Stimulated activated CD4-positive, alpha-beta T cell treated with anti-CD3 and anti-CD28 coated beads, Interleukin-12 subunit alpha, Interleukin-12 subunit beta, amount 100 ng/mL, for 4 hours (primary cell): ENCODE measurements around the gene CALR3.
"Not testable (repeated sequence)": the region's sequence is repeated elsewhere in the genome, so short reads cannot be mapped to it uniquely, and the experiment has no call there.

Source experiments
- DNase-seq: peaks from one replicate; pipeline ENCODE4 v3.0.0-alpha.2; 2020

Gene CALR3

DNA sequence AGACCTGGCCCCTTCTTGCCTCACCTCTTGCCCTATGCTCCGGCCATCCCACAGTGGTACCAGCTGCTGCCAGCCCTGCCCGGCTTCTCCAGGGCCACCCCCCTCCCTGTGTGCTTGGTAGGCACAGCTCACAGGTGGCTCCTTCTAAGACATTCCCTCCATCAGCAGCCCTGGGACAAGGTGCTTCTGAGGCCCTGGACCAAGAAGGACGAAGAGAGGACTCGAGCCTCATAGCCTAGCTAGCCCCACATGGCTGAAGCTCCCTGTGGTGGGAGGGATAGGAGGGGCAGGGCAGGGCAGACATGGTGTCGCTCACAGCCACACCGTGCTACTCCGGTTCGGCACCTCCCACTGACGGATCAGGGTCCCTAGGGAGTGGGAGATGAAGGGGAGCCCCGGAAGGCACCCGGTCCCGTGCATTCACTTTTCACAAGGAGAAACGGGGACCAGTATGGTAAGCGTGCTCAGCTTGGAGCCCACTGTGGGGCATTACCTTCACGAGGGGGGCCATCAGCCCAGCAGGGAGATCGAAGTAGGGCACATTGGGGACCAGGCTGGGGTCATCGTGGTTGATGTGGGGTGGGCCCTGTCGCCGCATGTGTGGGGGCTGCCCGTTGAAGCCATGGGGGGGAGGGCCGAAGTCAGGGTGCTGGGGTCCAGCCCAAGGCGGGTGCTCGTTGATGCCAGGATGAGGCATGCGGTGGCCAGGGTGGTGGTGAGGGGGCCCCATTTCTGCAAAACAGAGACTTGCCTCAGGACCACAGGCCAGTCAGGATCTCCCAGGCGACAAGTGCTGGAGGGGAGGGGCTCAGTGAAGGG lies 26.8 kb upstream of the CALR3 start:
- no peak for DNase-seq

DNA sequence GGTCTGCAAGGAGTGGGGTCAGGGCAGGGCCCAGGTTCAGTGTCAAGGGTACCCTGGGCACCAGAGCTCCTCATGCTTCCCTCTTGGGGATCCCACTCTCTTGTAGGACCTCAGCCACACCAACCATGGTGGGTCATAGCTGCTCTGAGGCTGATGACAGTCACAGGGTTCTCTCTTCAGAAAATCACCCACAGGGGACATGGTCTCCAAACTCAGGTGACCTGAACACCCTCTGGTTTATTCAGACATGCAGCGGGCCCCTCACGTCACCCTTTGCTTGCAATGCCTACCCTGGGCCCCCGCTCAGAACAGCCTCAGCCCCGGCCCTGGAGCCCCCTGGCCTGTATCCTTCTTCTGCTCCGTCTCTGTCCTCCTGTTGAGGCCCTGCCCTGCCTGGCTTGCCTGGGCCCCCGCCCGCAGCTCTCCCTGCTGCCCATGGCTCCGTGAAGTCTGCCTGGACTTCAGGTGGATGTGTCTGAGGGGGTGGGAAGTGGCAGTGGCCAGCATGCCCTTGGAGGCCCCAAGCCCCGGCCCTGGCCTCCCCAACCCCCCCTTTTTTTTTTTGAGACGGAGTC lies 25.8 kb upstream of the CALR3 start:
- no peak for DNase-seq

DNA sequence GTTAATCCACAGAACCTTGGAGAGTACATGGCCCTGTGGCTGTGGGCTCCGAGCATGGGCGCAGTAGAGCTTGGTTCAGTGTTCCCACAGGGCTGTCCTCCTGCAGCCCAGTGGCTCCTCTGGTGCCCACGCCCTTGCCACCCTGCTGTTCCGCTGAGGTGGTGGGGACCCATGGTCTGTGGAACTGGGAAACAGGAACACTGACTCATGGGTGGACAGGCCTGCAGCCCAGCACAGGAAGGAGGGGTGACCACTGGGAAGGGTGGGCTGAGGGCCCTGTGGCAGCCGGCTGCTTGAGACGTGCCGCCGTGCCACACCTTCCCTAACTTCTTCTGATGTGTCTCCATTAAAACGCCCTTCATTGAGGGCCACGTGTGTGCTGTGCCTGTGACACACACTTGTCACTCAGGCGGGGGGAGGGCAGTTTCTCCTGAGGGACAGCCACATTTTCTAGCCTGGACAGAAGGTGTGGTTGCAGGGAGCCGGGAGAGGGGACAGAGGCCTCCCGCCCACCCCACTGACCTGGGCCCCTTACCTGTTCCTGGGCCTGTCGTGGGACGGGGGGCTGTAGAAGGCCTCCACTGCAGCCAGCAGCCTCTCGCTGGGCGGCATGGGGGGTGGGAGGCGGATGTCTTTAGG lies 25.1 kb upstream of the CALR3 start:
- DNase-seq: no peak

DNA sequence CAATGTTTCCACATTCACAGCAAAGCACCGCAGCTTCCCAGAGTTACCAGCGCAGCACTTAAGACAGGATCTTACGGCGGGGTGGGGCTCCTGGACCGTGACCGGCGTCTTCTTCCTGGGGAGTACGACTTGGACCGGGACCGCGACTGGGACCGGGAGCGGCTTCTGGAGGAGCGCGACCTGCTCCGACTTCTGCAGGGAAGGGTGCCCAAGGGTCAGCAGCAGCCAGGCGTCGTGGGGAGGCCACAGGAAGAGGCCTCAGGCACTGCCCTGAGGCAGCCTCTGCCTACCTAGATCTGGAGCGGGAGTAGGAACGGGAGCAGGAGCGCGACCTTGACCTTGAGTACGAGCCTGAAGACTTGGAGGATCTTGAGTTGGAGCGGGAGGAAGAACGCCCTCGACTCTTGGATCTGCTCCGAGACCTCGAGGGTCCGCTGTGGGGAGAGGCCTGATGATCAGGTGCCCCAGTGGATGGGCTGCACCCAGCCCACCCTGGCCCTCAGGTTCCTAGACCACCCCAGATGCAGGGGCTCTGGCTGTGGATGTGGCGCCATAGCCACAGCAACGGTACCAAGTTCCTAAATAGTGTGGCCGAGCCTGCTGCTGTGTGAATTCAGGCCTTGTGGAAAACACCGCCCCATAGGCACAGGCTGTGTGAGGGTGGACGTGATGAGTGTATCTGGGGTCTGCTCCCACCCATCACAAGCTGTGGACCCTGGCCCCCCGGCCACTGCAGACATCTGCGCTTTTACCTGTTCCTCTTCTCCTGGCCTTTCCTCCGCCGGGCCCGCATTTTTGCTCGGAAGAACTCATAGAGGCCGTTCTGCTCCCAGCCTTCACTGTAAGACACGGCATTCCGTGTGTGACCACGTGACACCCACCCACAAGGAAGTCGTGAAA lies 24.4 kb upstream of the CALR3 start:
- no peak for DNase-seq

DNA sequence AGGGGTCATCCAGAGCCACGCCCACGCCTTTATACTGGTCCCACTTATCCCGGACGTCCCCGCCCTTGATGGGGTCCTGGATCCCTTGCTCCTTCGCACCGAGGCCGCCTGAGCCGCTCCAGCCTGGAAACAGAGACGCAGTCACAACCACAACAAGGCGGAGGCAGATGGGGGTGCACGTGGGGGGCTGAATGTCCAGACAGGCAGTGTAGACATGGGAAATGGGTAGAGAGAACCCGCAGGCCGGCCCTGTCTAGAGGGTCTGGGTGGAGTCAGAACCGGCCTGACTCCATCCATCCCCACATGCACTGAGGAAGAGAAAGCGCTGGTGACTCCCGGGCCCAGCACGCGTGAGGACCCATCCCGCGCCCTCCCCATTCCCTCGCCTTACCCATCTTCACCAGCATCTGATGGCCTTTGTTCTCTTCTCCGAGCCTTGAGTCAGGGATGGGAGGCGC lies 23.3 kb upstream of the CALR3 start:
- no peak for DNase-seq

DNA sequence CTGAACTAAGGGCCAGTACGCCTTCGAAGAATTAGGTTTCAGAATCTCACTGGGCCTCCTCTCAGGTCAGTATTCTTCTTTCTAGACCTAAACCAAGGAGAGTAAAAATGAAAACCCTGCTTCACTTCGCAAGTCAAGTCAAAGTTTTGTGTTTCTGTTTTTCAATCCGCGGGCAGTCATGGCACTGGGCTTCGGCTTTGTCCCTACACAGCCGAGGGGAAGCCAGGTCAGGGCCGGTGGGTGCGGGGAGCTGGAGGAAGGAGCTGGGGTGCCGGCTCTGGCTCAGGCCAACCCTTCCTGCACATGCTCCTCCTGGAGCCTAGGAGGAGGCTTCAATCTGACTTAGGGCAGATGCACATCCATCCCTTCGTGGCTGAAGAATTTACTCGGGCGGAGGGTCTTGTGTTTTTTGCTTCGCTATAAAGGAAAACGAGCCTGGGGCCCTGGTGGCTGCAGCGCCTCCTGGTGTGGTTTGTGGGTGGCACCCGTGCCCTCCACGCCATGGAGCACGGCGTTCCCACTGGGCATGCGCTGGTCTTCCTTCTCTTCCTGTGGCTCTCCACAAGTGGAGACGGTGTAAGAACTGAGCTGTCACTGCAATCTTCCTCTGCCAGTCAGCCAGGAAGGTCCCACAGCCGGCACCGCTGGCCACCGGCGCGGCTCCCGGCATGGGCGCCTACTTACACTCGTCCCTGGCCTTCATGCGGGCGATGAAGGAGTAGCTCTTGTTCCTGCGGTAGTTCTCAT lies 22.7 kb upstream of the CALR3 start:
- no peak for DNase-seq

DNA sequence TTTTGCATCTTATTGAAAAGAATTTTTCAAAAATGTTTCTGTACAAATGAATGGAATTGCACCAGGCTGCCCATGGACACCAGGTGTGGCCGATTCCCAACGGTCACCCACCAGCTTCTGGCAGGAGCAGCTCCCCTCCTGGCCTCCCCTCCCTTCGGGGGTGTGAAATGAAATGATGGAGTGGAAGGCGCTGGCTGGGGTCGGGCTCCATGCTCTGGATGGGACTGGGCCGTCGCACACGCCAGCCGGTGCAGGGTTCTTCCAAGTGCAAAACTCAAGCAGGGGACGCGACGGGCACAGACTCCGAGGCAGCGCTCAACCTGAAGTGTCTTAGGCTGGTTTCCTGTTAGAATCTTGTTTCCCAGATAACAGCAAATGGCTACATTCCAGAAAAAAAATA lies 22.1 kb upstream of the CALR3 start:
- no peak for DNase-seq

DNA sequence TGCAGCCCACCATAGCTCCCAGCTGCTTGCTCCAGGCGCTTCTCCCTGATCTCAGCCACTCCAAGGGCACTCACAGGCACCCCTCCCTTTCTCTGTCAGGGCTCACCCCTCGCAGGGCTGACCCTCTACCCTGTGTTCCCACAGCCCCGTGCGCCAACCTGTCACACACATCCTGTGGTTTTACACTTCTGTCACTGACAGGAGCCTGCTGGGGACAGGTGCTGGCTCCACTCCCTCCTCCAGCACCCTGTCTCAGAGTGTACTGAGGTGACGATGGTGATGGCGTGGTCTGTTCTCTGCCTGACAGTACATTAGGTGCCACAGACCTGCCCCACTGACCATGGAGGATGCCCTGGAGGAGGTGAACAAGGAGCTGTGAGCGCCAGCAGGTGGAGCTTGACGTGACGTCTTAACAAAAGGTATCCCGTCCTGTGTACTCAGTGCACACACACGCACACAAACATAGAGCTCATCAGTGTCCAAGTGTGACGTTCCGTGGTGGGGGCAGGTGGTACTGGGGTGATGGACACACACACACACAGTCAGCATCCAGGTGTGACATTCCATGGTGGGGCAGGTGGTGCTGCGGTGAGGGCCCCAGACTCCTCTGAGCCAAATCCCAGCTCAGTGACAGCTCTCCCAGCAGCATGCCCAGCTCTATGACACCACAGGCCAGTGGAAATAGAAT lies 21.1 kb upstream of the CALR3 start:
- DNase-seq: no peak

DNA sequence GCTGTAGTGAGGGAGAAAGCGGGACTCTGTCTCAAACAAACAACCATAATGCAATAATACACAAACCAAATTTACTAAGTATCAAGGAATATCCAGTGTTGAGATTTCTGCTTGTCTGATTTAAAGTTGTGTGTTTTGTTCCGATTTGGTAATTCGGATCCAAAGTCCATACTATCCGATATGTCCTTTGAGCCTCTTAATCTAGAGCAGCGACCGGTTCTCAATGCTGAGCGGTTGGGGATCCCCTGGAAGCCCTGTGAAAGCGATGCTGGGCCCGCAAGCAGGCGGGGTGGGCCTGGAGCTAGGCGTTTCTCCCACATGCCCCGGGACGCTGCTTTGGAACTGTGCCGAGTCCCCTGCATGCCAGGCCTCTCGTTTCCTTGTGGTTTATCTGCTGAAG lies 20.4 kb upstream of the CALR3 start:
- DNase-seq: no peak

DNA sequence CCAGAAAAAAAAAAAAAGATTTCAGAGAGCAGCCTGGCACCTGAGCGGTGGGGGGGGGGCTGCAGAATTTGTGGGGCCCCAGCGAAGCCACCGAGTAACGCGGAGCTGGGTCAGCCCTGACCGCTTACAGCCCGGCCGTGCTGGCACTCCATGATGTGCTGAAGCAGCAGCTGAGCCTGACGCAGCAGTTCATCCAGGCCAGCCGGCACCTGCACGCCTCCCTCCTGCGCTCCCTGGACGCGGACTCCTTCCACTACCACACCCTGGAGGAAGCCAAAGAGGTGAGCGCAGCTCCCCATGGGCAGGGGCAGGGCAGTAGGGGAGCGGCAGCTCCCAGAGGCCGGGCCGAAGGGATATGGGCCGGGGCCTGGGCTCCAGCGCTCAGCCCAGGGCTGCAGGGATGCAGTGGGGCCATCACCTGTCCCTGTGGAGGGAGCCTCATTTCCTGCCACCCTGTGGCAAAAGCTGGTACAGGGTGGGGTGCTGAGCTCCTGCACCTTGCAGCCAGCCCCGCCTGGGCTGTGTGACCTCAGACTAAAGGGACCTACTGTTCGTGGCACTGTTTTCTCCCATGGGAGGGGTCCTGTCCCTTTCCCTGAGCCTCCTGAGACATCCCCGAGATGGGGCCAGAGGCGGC lies 18.5 kb upstream of the CALR3 start:
- DNase-seq: no peak

DNA sequence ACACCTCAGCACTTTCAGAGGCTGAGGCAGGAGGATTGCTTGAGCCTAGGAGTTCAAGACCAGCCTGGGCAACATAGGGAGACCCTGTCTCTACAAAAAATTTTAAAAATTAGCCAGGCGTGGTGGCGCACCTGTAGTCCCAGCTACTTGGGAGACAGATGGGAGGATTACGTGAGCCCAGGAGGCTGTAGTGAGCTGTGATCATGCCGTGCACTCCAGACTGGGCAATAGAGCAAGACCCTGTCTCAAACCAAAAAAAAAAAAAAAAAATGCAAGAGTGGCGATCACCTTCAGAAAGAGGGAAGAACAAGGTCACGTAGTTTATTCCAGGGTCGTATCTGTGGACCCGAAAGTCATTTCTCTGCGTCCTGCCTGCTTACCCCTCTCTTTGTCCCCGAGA lies 16.6 kb upstream of the CALR3 start:
- not testable (repeated sequence) for DNase-seq

DNA sequence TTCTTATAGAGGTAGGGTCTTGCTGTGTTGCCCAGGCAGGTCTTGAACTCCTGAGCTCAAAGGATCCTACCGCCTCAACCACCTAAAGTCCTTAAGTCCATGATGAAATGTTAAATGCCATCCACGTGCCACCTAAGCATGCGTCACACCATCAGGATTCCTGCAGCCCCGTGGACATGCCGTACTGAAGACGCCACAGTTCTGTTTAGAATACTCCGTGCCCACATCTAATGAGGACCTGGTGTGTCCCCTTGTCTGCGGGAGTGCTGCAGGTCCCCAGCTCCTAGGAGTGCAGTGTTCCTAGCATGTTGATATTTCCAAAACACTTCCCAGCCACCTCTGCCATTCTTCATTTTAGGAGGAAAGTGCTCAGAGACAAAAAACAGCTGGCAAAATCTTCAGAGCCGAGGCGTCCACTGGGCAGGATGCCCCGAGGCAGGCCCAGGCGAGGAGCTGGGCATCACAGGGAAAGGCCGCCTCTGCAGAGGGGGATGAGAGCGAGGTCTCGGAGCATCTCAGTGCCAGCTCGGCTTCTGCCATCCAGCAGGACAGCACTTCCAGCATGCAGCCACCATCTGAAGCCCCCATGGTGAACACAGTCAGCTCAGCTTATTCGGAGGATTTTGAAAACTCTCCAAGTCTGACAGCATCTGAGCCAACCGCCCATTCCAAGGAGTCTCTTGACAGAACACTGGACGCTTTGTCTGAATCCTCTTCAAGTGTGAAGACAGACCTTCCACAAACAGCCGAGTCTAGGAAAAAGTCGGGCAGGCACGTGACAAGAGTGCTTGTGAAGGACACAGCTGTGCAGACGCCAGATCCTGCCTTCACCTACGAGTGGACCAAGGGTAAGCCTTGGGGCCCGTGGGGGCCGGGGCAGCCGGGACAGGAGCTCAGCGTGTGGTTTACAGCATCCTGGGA lies 13.4 kb upstream of the CALR3 start:
- DNase-seq: no peak

DNA sequence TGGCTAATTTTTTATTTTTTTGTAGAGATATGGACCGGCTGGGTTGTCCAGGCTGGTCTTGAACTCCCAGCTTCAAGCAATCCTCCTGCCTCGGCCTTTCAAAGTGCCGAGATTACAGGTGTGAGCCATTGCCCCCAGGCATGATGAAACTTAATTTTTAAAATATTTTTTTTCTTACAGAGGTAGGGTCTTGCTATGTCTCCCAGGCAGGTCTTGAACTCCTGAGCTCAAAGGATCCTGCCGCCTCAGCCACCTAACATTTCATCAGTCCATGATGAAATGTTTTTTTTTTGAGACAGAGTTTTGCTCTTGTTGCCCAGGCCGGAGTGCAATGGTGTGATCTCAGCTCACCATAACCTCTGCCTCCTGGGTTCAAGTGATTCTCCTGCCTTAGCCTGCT lies 12.6 kb upstream of the CALR3 start:
- DNase-seq: no peak

DNA sequence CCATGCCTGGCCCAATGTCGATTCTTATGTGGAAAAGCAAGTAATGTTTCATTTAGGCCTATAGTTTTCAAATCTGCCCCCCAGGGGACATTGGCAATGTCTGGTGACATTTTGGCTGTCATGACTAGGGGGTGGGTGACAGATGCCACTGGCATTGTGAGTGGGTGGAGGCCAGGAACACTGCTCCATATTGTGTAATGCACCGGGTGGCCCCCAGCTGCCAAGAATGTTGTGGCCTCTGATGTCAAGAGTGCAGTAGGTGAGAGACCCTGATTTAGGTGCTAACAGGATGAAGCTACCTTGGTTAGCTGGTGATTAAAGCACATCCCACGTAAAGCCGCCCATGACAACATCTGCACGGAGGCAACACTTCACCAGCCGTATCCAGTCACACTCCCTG lies 11.0 kb upstream of the CALR3 start:
- no peak for DNase-seq

DNA sequence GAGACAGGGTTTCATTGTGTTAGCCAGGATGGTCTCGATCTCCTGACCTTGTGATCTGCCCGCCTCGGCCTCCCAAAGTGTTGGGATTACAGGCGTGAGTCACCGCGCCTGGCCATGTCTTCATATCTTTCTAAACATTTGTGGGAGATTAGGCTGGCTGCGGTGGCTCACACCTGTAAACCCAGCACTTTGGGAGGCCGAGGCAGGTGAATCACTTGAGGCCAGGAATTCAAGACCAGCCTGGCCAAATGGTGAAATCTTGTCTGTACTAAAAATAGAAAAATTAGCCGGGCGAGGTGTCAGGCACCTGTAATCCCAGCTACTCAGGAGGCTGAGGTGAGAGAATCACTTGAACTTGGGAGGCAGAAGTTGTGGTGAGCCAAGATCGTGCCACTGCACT lies 10.2 kb upstream of the CALR3 start:
- not testable (repeated sequence) for DNase-seq

DNA sequence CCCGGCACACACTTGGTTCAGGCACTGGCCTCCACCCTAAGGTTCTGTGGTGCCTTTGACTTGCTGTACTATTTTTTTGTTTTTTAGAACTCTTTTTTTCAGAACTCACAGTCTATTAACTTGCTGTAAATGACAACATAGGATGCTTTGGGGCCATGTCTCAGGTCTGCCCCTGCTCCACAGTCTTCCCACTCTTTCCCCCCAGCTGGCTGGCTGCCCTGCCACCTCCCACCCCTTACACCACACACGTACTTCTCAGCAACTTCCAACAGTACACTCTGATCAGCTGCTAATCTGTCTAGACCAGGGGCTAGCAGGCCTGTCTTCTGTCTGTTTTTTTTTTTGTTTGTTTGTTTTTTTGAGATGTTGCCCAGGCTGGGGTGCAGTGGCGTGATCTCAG lies 8.3 kb upstream of the CALR3 start:
- DNase-seq: no peak

DNA sequence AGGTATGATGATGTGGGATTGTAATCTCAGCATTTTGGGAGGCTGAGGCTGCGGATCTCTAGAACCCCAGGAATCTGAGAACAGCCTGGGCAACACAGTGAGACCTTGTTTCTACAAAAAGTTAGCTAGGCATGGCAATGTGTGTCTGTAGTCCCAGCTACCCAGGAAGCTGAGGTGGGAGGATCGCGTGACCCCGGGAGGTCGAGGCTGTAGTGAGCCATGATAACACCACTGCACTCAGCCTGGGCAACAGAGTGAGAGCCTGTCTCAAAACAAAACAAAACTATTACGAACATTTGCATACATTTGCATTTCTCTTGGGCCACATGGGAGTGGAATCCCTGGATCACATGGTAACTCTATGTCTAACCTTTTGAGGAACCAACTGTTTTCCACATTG lies 1.9 kb upstream of the CALR3 start:
- no peak for DNase-seq

DNA sequence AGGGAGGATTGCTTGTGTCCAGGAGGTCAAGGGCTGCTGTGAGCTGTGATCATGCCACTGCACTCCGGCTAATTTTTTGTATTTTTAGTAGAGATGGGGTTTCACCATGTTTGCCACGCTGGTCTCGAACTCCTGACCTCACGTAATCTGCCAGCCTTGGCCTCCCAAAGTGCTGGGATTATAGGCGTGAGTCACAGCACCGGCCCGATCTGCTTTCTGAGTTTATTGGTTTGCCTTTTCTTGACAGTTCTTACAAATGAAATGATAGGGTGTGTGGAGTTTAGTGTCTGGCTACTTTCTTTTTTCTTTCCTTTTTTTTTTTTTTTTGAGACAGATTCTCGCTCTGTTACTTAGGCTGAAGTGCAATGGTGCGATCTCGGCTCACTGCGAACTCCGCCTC lies 1.1 kb upstream of the CALR3 start:
- DNase-seq: no peak

DNA sequence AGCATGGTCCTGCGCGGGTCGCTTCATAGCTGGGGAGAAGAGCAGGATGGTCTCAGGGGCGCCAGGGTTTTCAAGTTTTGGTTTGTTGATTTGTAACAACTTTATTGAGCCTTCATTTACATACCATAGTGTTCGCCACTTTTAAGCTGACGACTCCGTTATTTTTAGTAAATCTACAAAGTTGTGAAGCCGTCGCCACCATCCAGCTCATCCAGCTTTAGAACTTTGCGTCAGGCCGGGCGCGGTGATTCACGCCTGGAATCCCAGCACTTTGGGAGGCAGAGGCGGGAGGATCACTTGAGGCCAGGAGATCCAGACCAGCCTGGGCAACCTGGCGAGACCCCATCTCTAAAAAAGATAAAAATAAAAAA lies 631 bp upstream of the CALR3 start:
- DNase-seq: no peak

DNA sequence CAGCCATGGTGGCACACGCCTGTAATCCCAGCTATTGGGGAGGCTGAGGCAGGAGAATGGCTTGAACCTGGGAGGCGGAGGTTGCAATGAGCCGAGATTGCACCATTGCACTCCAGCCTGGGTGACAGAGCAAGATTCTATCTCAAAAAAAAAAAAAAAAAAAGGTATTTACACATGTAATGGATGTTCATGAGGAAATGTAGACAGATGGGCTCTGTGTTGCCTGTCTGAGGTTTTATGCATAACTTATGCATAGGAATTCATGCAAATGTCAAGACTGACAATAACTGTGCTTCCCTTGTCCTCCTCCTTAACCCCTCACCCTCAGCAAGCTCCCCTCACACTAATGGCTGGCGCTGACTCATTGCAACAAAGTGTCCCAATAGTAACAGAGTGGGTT lies 9.5 kb downstream of the CALR3 start:
- not testable (repeated sequence) for DNase-seq
